CD14-positive monocyte (primary cell): ENCODE data around the gene ZSCAN5A. TPM values are rescaled to one million over a fixed set of nuclear protein-coding genes. Genes with fewer than 3 reads are reported as not detected.

Experiments used
- DNase-seq, 3 donors: peaks; one replicate each; pipeline ENCODE4 v3.0.0-alpha.2; 2011 to 2022
- H2AFZ ChIP-seq: 2 replicates; pipeline ENCODE4 v1.6.0; 2012; ENCODE audit warnings: mild to moderate bottlenecking, low read depth, low read length, inconsistent platforms; ENCODE audit not compliant: insufficient read depth, poor library complexity, severe bottlenecking
- H3K27ac ChIP-seq, 2 donors: 1 replicate in 1 of 2; 2 replicates in 1 of 2; pipeline ENCODE4 v1.5.1; 2012 to 2013; ENCODE audit warnings: low read length in 2 of 2, control low read depth in 1 of 2, inconsistent platforms in 1 of 2, low read depth in 1 of 2, mild to moderate bottlenecking in 1 of 2
- H3K27me3 ChIP-seq, 2 donors: one replicate each; pipeline versions ENCODE4 v1.6.0 to v1.6.1; 2011 to 2013; ENCODE audit warnings: low read length in 2 of 2; ENCODE audit not compliant: control insufficient read depth in 2 of 2, insufficient read depth in 2 of 2
- H3K36me3 ChIP-seq, 2 donors: replicated peaks in 1 of 2; 1 replicate in 1 of 2; 2 replicates in 1 of 2; pipeline versions ENCODE4 v1.5.1 to v1.6.1; 2012 to 2013; ENCODE audit warnings: low read length in 2 of 2, control low read depth in 1 of 2, inconsistent platforms in 1 of 2, mild to moderate bottlenecking in 1 of 2; ENCODE audit not compliant: insufficient read depth in 2 of 2, control insufficient read depth in 1 of 2
- H3K4me1 ChIP-seq, 2 donors: 1 replicate in 1 of 2; 2 replicates in 1 of 2; pipeline versions ENCODE4 v1.5.1 to v1.6.1; 2012 to 2013; ENCODE audit warnings: low read length in 2 of 2, control low read depth in 1 of 2, inconsistent platforms in 1 of 2, mild to moderate bottlenecking in 1 of 2, moderate library complexity in 1 of 2; ENCODE audit not compliant: insufficient read depth in 2 of 2, control insufficient read depth in 1 of 2
- H3K4me2 ChIP-seq: replicated peaks from 2 replicates; pipeline ENCODE3; 2012; ENCODE audit warnings: low read length, moderate library complexity, mild to moderate bottlenecking; ENCODE audit not compliant: poor library complexity, severe bottlenecking; ENCODE audit errors: extremely low read depth
- H3K4me3 ChIP-seq, 3 experiments: fragments of 200-600 bp in 1 of 3; sonication (generic) in 1 of 3; replicated peaks in 1 of 3; 1 replicate in 2 of 3; 2 replicates in 1 of 3; pipeline ENCODE4 v1.5.1; 2011 to 2013; ENCODE audit warnings: low read length in 3 of 3, mild to moderate bottlenecking in 3 of 3, control low read depth in 2 of 3, low read depth in 2 of 3, inconsistent platforms in 1 of 3, moderate library complexity in 1 of 3
- H3K79me2 ChIP-seq: 2 replicates; pipeline ENCODE4 v1.6.0; 2012; ENCODE audit warnings: mild to moderate bottlenecking, control low read depth, inconsistent platforms, low read length, moderate library complexity; ENCODE audit not compliant: insufficient read depth
- H3K9ac ChIP-seq: 2 replicates; pipeline ENCODE4 v1.6.0; 2017; ENCODE audit warnings: low read length, mild to moderate bottlenecking; ENCODE audit not compliant: insufficient read depth, poor library complexity, severe bottlenecking
- H3K9me3 ChIP-seq, 2 donors: replicated peaks in 1 of 2; 1 replicate in 1 of 2; 2 replicates in 1 of 2; pipeline versions ENCODE4 v1.5.1 to v1.6.1; 2012 to 2013; ENCODE audit warnings: low read length in 2 of 2, control low read depth in 1 of 2; ENCODE audit not compliant: control insufficient read depth in 1 of 2, insufficient read depth in 1 of 2
- H4K20me1 ChIP-seq: 2 replicates; pipeline ENCODE4 v1.6.0; 2012; ENCODE audit warnings: mild to moderate bottlenecking, low read length, control low read depth, moderate library complexity; ENCODE audit not compliant: insufficient read depth
- H3K27ac Mint-ChIP-seq, 7 donors: one replicate each; pipeline ENCODE4 v1.8.0; 2020; ENCODE audit warnings: mild to moderate bottlenecking in 7 of 7, mixed read lengths in 7 of 7, moderate library complexity in 6 of 7, inconsistent platforms in 2 of 7
- H3K27me3 Mint-ChIP-seq, 3 donors: one replicate each; pipeline ENCODE4 v1.8.0; 2021 to 2022; ENCODE audit warnings: low read depth in 3 of 3, mild to moderate bottlenecking in 3 of 3, mixed read lengths in 3 of 3, moderate library complexity in 3 of 3, inconsistent platforms in 1 of 3
- H3K36me3 Mint-ChIP-seq, 2 donors: one replicate each; pipeline ENCODE4 v1.8.0; 2020; ENCODE audit warnings: mixed read lengths in 2 of 2, inconsistent platforms in 1 of 2, mild to moderate bottlenecking in 1 of 2
- H3K4me1 Mint-ChIP-seq: one replicate; pipeline ENCODE4 v1.8.0; 2020; ENCODE audit warnings: mild to moderate bottlenecking, mixed read lengths
- H3K4me3 Mint-ChIP-seq, 2 donors: one replicate each; pipeline ENCODE4 v1.8.0; 2020; ENCODE audit warnings: mild to moderate bottlenecking in 2 of 2, mixed read lengths in 2 of 2, moderate library complexity in 1 of 2
- H3K9me3 Mint-ChIP-seq, 7 donors: one replicate each; pipeline ENCODE4 v1.8.0; 2020 to 2022; ENCODE audit warnings: mixed read lengths in 7 of 7, mild to moderate bottlenecking in 6 of 7, moderate library complexity in 6 of 7, inconsistent platforms in 2 of 7
- CTCF ChIP-seq: fragments of 200-600 bp; IDR thresholded peaks from one replicate; pipeline ENCODE4 v1.8.0; 2022; ENCODE audit warnings: antibody characterized with exemption, mild to moderate bottlenecking
- WGBS: methylation state at CpG from one replicate; pipeline ENCODE4 v1.1.5; 2013; ENCODE audit warnings: missing lambda C conversion rate; ENCODE audit not compliant: insufficient coverage; 5-methylcytosine and 5-hydroxymethylcytosine counted together
- intact Hi-C, 2 donors: fragments of 100-400 bp; cut with micrococcal nuclease; formaldehyde crosslinking; loops; one replicate each; pipeline versions ENCODE4 v1.15.0 to v1.15.1; 2023
- polyA plus RNA-seq, 3 donors: library from polyadenylated mRNA; depleted of rRNA in 1 of 3; unstranded in 2 of 3; stranded (reverse) in 1 of 3; fragments of 300-500 nt in 2 of 3; fragments of >200 nt in 1 of 3; fragmentation: Illumina TruSeq in 2 of 3; gene quantifications; 1 replicate in 2 of 3; 2 replicates in 1 of 3; pipeline ENCODE4 v1.2.3, GENCODE V29; 2012 to 2021

The ZSCAN5A gene
- polyA plus RNA-seq, 3 donors: 5.3 to 11.3 (median 6.3) TPM

- TF ChIP-seq CTCF: no peak
- Histone ChIP-seq H4K20me1 (no peaks in the 10 kb centered on the region), H3K4me3 (no peak overlapping the region), H3K9ac (no peak overlapping the region), H3K79me2 (no peaks in the 10 kb centered on the region), H3K27ac (no peak overlapping the region), H3K27me3 (no peaks in the 10 kb centered on the region), H2AFZ (no peak overlapping the region), H3K4me1 (peaks cover 9 to 10% of the 10 kb centered on the region in 2 donors), H3K4me2 (no peak overlapping the region), H3K36me3 (peaks cover 0 to 31% of the 10 kb centered on the region in 2 donors), H3K9me3 (no peaks in the 10 kb centered on the region)
- DNase-seq: no peak
- no peak overlapping the region for H3K27ac Mint-ChIP-seq
- WGBS: 100% methylated on average over 2 of the region's 3 CpGs
- H3K4me3 Mint-ChIP-seq: no peak overlapping the region
- H3K9me3 Mint-ChIP-seq: no peaks in the 10 kb centered on the region
- peaks cover 0 to 1% (median 0%) of the 10 kb centered on the region in 3 donors for H3K27me3 Mint-ChIP-seq
- H3K36me3 Mint-ChIP-seq: peaks cover 35 to 36% of the 10 kb centered on the region in 2 donors
- peaks cover 13% of the 10 kb centered on the region for H3K4me1 Mint-ChIP-seq
- intact Hi-C loops: no loop called here
Measured at GRCh38 chr19:56284746-56285145, 29.9 kb downstream of the ZSCAN5A start.

GRCh38 chr19:56282809-56283208, 31.8 kb downstream of the ZSCAN5A start:
- H3K4me2 ChIP-seq: no peak overlapping the region
- H3K4me1 ChIP-seq: peaks cover 9 to 10% of the 10 kb centered on the region in 2 donors
- H3K36me3 ChIP-seq: peaks cover 0 to 19% of the 10 kb centered on the region in 2 donors
- H3K36me3 Mint-ChIP-seq: peaks cover 28 to 33% of the 10 kb centered on the region in 2 donors
- H3K4me1 Mint-ChIP-seq: peaks cover 13% of the 10 kb centered on the region
- H3K79me2 ChIP-seq: no peaks in the 10 kb centered on the region
- intact Hi-C loops: no loop called here
- no peak for TF ChIP-seq CTCF
- H3K9me3 Mint-ChIP-seq: peaks cover 0 to 3% (median 0%) of the 10 kb centered on the region in 7 donors
- H3K9ac ChIP-seq: no peak overlapping the region
- 79% methylated on average over 4 of the region's 4 CpGs for WGBS
- no peak for DNase-seq
- no peaks in the 10 kb centered on the region for H3K9me3 ChIP-seq
- H2AFZ ChIP-seq: no peak overlapping the region
- H4K20me1 ChIP-seq: no peaks in the 10 kb centered on the region
- H3K4me3 ChIP-seq: no peak overlapping the region
- no peak overlapping the region for H3K4me3 Mint-ChIP-seq
- no peaks in the 10 kb centered on the region for H3K27me3 ChIP-seq
- H3K27ac Mint-ChIP-seq: no peak overlapping the region
- H3K27ac ChIP-seq: no peak overlapping the region
- H3K27me3 Mint-ChIP-seq: peaks cover 0 to 1% (median 0%) of the 10 kb centered on the region in 3 donors
